GM12878 (cell line): ENCODE results near the gene SLC35A4. TPM values are rescaled to one million over a fixed set of nuclear protein-coding genes. Genes with fewer than 3 reads are reported as not detected.

Experiments used
- ATAC-seq: fragments of 200-7000 bp; cut with Tn5 transposase; 3 replicates; pipeline ENCODE4 v1.9.1; 2020; ENCODE audit warnings: mild to moderate bottlenecking, moderate library complexity
- BruUV-seq: library from RNA; stranded (reverse); fragments of 400-500 nt; replicated peaks from 2 replicates; lab custom pipeline; 2021; lab: Mats Ljungman, UMichigan
- CTCF ChIA-PET: fragments of 300-600 bp; sonication (Branson Sonifier 250); formaldehyde crosslinking; extraction: SDS; loops from one replicate; lab custom pipeline; 2021; ENCODE audit warnings: inconsistent platforms; lab: Yijun Ruan, JAX
- POLR2A ChIA-PET: fragments of 350-600 bp; formaldehyde crosslinking; extraction: SDS; loops from one replicate; lab custom pipeline; 2021; ENCODE audit warnings: inconsistent platforms; lab: Charles Lee
- RAD21 ChIA-PET: fragments of 300-600 bp; sonication (Branson Sonifier 250); formaldehyde crosslinking; loops from one replicate; lab custom pipeline; 2023; ENCODE audit warnings: antibody characterized with exemption; ENCODE audit not compliant: unreplicated experiment; lab: Charles Lee
- SMC1A ChIA-PET: fragments of 300-600 bp; sonication (Branson Sonifier 250); formaldehyde crosslinking; loops from one replicate; lab custom pipeline; 2023; ENCODE audit not compliant: unreplicated experiment, uncharacterized antibody; lab: Charles Lee
- DNase-seq: peaks from one replicate; pipeline ENCODE4 v3.0.0-alpha.2; 2011; ENCODE audit warnings: low read depth, low spot score
- FAIRE-seq: peaks from 3 replicates; lab custom pipeline; 2011; peaks lifted over from hg19 to GRCh38; lab: Jason Lieb, UNC
- H2AFZ ChIP-seq: 2 replicates; pipeline ENCODE4 v1.6.0; 2011; ENCODE audit warnings: low read depth, low read length, control low read depth; ENCODE audit not compliant: control insufficient read depth
- H3K27ac ChIP-seq: 2 replicates; pipeline ENCODE4 v1.5.1; 2011; ENCODE audit warnings: control low read depth; ENCODE audit not compliant: control insufficient read depth, insufficient read depth
- H3K27me3 ChIP-seq, 2 experiments: replicated peaks in 1 of 2; 2 replicates each; pipeline versions ENCODE4 v1.6.0 to v1.6.1; 2011; ENCODE audit warnings: low read length in 1 of 2; ENCODE audit not compliant: control insufficient read depth in 2 of 2, insufficient read depth in 2 of 2
- H3K36me3 ChIP-seq, 2 experiments: 2 replicates each; pipeline ENCODE4 v1.5.1; 2011; ENCODE audit warnings: low read length in 1 of 2; ENCODE audit not compliant: control insufficient read depth in 2 of 2, insufficient read depth in 2 of 2
- H3K4me1 ChIP-seq: 2 replicates; pipeline ENCODE4 v1.6.1; 2011; ENCODE audit warnings: mild to moderate bottlenecking, low read length, moderate library complexity, mixed read lengths; ENCODE audit not compliant: control insufficient read depth, insufficient read depth
- H3K4me2 ChIP-seq: 2 replicates; pipeline ENCODE4 v1.6.0; 2011; ENCODE audit warnings: control low read depth; ENCODE audit not compliant: control insufficient read depth, insufficient read depth
- H3K4me3 ChIP-seq: fragments of 200-600 bp; sonication (generic); 2 replicates; pipeline ENCODE4 v1.5.1; 2016
- H3K79me2 ChIP-seq: 2 replicates; pipeline ENCODE4 v1.6.0; 2011; ENCODE audit warnings: low read length; ENCODE audit not compliant: control insufficient read depth, insufficient read depth
- H3K9ac ChIP-seq: 2 replicates; pipeline ENCODE4 v1.8.0; 2011; ENCODE audit warnings: low read length, control low read depth, mixed read lengths; ENCODE audit not compliant: control insufficient read depth, insufficient read depth
- H3K9me3 ChIP-seq: replicated peaks from 3 replicates; pipeline ENCODE4 v1.5.1; 2011; ENCODE audit warnings: mild to moderate bottlenecking, low read length; ENCODE audit not compliant: control insufficient read depth, insufficient read depth
- H4K20me1 ChIP-seq: 2 replicates; pipeline ENCODE4 v1.6.0; 2011; ENCODE audit not compliant: control insufficient read depth, insufficient read depth
- ESRRA ChIP-seq: IDR thresholded peaks from 2 replicates; pipeline ENCODE4 v1.6.1; 2012; ENCODE audit warnings: mild to moderate bottlenecking, low read length, improper control_type of control experiment
- GABPA ChIP-seq: IDR thresholded peaks from 2 replicates; pipeline ENCODE4 v1.6.1; 2014; ENCODE audit warnings: antibody characterized with exemption, low read depth, mild to moderate bottlenecking, inconsistent platforms
- GATAD2B ChIP-seq: fragments of 450-650 bp; conservative IDR thresholded peaks from 2 replicates; pipeline ENCODE4 v1.6.1; 2017; ENCODE audit warnings: low read depth, mild to moderate bottlenecking, moderate library complexity
- IRF4 ChIP-seq: IDR thresholded peaks from 2 replicates; pipeline ENCODE4 v1.6.1; 2011; ENCODE audit warnings: low read depth, low read length
- MEF2A ChIP-seq: IDR thresholded peaks from 2 replicates; pipeline ENCODE4 v1.6.1; 2011; ENCODE audit warnings: low read depth, mild to moderate bottlenecking, low read length, moderate library complexity; ENCODE audit not compliant: insufficient read depth
- POLR2A ChIP-seq: IDR thresholded peaks from 2 replicates; pipeline ENCODE4 v1.6.1; 2011; ENCODE audit warnings: low read depth, mild to moderate bottlenecking, low read length
- POLR2AphosphoS5 ChIP-seq: IDR thresholded peaks from 2 replicates; pipeline ENCODE4 v1.6.1; 2011; ENCODE audit warnings: mild to moderate bottlenecking, low read length, inconsistent platforms
- SUZ12 ChIP-seq: fragments of 200-600 bp; sonication (generic); IDR thresholded peaks from one replicate; pipeline ENCODE4 v1.6.1; 2018; ENCODE audit warnings: antibody characterized with exemption, mild to moderate bottlenecking; ENCODE audit not compliant: unreplicated experiment
- TCF7 ChIP-seq: IDR thresholded peaks from 2 replicates; pipeline ENCODE4 v1.6.1; 2014; ENCODE audit warnings: antibody characterized with exemption, borderline replicate concordance
- ZNF274 ChIP-seq: IDR thresholded peaks from one replicate; pipeline ENCODE4 v1.8.0; 2011; ENCODE audit not compliant: insufficient read length, insufficient read depth
- ZNF622 ChIP-seq: fragments of 450-650 bp; IDR thresholded peaks from 2 replicates; pipeline ENCODE4 v1.6.1; 2017; ENCODE audit warnings: mild to moderate bottlenecking, inconsistent platforms
- ZSCAN29 ChIP-seq: fragments of 450-650 bp; IDR thresholded peaks from 2 replicates; pipeline ENCODE4 v1.6.1; 2017; ENCODE audit warnings: mild to moderate bottlenecking, moderate library complexity
- WGBS: methylation state at CpG from one replicate; pipeline ENCODE4 v1.1.6; 2016; ENCODE audit warnings: low lambda C conversion rate; ENCODE audit not compliant: insufficient replicate concordance, insufficient coverage; ENCODE audit errors: missing lambda C conversion rate; 5-methylcytosine and 5-hydroxymethylcytosine counted together
- in situ Hi-C: fragments of 300-500 bp; cut with MboI; formaldehyde crosslinking; loops from 9 replicates; pipeline ENCODE4 v1.14.3; 2018; ENCODE audit warnings: mixed read lengths
- intact Hi-C: fragments of 100-400 bp; cut with micrococcal nuclease; formaldehyde crosslinking; loops from one replicate; pipeline ENCODE4 v1.14.2; 2022; ENCODE audit not compliant: unreplicated experiment
- polyA plus RNA-seq, 11 experiments: library from polyadenylated mRNA; depleted of rRNA in 4 of 11; unstranded in 6 of 11; stranded (reverse) in 5 of 11; fragments of >200 nt; fragmentation: Nextera tagmentation in 4 of 11; fragmentation: Illumina TruSeq in 1 of 11; extraction: Ambion mirVana in 4 of 11; extraction: Trizol in 1 of 11; gene quantifications; 1 replicate in 1 of 11; 2 replicates in 10 of 11; pipeline versions ENCODE4 v1.2.1 to v1.2.3, GENCODE V29; 2011 to 2016; ENCODE audit warnings: inconsistent platforms in 2 of 11, missing spikeins in 2 of 11, low read depth in 1 of 11
- total RNA-seq, 4 experiments: library from RNA; depleted of rRNA in 3 of 4; stranded (reverse); fragments of >200 nt in 3 of 4; fragmentation: Illumina TruSeq in 1 of 4; extraction: Trizol in 1 of 4; gene quantifications; 2 replicates each; pipeline versions ENCODE4 v1.2.1 to v1.2.3, GENCODE V29; 2013 to 2021
- TF ChIP-seq, protein P1 (sequence below): IDR thresholded peaks from 2 replicates; pipeline ENCODE4 v1.6.1; 2012; ENCODE audit warnings: low read depth, low read length, improper control_type of control experiment
- TF ChIP-seq, protein P2 (sequence below): fragments of 450-650 bp; IDR thresholded peaks from 2 replicates; pipeline ENCODE4 v1.6.1; 2016; ENCODE audit warnings: mild to moderate bottlenecking
- TF ChIP-seq, protein P3 (sequence below): fragments of 150-350 bp; IDR thresholded peaks from 2 replicates; pipeline ENCODE4 v1.6.1; 2016; ENCODE audit warnings: low read depth, low read length
- TF ChIP-seq, protein P4 (sequence below): fragments of 450-650 bp; IDR thresholded peaks from 2 replicates; pipeline ENCODE4 v1.6.1; 2018; ENCODE audit warnings: borderline replicate concordance, mild to moderate bottlenecking; ENCODE audit not compliant: partially characterized antibody

The SLC35A4 gene
- total and polyA plus RNA-seq, 10 of the 15 experiments (the other 5 are each of a cell fraction or from before 2014, with no cell fraction given): 23.8 to 167 (median 114) TPM

DNA sequence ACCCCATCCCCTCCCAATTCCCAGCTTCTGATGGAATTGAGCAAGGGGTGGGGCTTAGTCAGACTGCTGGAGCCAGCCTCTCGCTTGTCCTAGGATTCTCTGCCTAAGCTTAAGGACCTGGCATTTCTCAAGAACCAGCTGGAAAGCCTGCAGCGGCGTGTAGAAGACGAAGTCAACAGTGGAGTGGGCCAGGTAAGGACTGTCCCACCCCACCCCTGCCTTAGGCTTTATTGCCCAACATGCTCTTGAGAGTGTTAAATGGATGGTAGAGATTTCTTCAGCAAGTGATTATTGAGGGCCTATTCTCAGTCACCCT, 1.1 kb downstream of the SLC35A4 start (continued):
- TF ChIP-seq, protein P1, sequence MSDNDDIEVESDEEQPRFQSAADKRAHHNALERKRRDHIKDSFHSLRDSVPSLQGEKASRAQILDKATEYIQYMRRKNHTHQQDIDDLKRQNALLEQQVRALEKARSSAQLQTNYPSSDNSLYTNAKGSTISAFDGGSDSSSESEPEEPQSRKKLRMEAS: no peak
- TF ChIP-seq POLR2AphosphoS5: no peak
- TF ChIP-seq, all 136 proteins: peak for 0

DNA sequence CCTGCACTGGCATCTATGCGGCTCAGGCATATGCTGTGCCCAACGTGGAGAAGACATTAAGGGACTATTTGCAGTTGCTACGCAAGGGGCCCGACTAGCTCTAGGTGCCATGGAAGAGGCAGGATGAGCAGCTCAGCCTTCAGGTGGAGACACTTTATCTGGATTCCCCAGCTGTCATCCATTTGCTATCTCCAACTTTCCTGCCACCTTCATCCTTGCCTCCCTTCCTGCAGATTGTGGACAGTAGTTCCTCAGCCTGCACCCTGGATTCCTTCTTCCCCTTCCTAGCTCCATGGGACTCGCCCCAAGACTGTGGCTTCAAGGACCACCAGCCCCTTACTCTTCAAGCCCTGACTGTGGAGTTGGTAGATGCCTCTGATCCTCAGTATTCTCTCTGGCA, 2.0 kb downstream of the SLC35A4 start:
- no TSS peak for BruUV-seq
- ChIA-PET CTCF (interaction anchor here (1.1 kb wide), 1 partner anchor 9 kb away, joined by 3 read pairs; no protein-coding TSS in a partner anchor), SMC1A (interaction anchor here (0.7 to 1.5 kb wide), 4 partner anchors 9 to 72 kb away, joined by 3 to 7 read pairs (median 4); partner anchors contain the start of genes EIF4EBP3 and SRA1), POLR2A (interaction anchor here (2.3 kb wide), 1 partner anchor 19 kb away, joined by 6 read pairs; the partner anchor contains the start of gene EIF4EBP3), RAD21 (interaction anchor here (0.8 kb wide), 1 partner anchor 9 kb away, joined by 3 read pairs; the partner anchor contains the start of gene SRA1)
- Histone ChIP-seq H3K4me2 (peak overlapping the region; percentile 95), H3K9ac (no peak overlapping the region), H3K27me3 (no peaks in the 10 kb centered on the region), H3K36me3 (peaks cover 6 to 8% of the 10 kb centered on the region in 2 experiments; a peak in 3 of 4 replicates), H3K27ac (no peak overlapping the region), H2AFZ (no peak overlapping the region), H3K4me1 (peaks cover 46% of the 10 kb centered on the region), H3K4me3 (peak overlapping the region; percentile 89; the same call in 1 of the 2 replicates), H4K20me1 (no peaks in the 10 kb centered on the region), H3K79me2 (peaks cover 45% of the 10 kb centered on the region), H3K9me3 (no peaks in the 10 kb centered on the region)
- FAIRE-seq: no peak
- in situ Hi-C loops (no loop called here), intact Hi-C loops (no loop called here)
- WGBS: 87% methylated on average over 5 of the region's 5 CpGs
- no peak for ATAC-seq
- DNase-seq: no peak
- TF ChIP-seq SUZ12 (no peak), ESRRA (no peak), IRF4 (no peak), MEF2A (no peak), GATAD2B (no peak), POLR2A (no peak), TCF7 (no peak), ZNF622 (no peak), ZSCAN29 (no peak), ZNF274 (no peak), GABPA (no peak)
- TF ChIP-seq, protein P2, sequence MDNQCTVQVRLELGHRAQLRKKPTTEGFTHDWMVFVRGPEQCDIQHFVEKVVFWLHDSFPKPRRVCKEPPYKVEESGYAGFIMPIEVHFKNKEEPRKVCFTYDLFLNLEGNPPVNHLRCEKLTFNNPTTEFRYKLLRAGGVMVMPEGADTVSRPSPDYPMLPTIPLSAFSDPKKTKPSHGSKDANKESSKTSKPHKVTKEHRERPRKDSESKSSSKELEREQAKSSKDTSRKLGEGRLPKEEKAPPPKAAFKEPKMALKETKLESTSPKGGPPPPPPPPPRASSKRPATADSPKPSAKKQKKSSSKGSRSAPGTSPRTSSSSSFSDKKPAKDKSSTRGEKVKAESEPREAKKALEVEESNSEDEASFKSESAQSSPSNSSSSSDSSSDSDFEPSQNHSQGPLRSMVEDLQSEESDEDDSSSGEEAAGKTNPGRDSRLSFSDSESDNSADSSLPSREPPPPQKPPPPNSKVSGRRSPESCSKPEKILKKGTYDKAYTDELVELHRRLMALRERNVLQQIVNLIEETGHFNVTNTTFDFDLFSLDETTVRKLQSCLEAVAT: no peak
- TF ChIP-seq, protein P1: no peak
- TF ChIP-seq, protein P3, sequence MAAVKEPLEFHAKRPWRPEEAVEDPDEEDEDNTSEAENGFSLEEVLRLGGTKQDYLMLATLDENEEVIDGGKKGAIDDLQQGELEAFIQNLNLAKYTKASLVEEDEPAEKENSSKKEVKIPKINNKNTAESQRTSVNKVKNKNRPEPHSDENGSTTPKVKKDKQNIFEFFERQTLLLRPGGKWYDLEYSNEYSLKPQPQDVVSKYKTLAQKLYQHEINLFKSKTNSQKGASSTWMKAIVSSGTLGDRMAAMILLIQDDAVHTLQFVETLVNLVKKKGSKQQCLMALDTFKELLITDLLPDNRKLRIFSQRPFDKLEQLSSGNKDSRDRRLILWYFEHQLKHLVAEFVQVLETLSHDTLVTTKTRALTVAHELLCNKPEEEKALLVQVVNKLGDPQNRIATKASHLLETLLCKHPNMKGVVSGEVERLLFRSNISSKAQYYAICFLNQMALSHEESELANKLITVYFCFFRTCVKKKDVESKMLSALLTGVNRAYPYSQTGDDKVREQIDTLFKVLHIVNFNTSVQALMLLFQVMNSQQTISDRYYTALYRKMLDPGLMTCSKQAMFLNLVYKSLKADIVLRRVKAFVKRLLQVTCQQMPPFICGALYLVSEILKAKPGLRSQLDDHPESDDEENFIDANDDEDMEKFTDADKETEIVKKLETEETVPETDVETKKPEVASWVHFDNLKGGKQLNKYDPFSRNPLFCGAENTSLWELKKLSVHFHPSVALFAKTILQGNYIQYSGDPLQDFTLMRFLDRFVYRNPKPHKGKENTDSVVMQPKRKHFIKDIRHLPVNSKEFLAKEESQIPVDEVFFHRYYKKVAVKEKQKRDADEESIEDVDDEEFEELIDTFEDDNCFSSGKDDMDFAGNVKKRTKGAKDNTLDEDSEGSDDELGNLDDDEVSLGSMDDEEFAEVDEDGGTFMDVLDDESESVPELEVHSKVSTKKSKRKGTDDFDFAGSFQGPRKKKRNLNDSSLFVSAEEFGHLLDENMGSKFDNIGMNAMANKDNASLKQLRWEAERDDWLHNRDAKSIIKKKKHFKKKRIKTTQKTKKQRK: no peak
- TF ChIP-seq, protein P4, sequence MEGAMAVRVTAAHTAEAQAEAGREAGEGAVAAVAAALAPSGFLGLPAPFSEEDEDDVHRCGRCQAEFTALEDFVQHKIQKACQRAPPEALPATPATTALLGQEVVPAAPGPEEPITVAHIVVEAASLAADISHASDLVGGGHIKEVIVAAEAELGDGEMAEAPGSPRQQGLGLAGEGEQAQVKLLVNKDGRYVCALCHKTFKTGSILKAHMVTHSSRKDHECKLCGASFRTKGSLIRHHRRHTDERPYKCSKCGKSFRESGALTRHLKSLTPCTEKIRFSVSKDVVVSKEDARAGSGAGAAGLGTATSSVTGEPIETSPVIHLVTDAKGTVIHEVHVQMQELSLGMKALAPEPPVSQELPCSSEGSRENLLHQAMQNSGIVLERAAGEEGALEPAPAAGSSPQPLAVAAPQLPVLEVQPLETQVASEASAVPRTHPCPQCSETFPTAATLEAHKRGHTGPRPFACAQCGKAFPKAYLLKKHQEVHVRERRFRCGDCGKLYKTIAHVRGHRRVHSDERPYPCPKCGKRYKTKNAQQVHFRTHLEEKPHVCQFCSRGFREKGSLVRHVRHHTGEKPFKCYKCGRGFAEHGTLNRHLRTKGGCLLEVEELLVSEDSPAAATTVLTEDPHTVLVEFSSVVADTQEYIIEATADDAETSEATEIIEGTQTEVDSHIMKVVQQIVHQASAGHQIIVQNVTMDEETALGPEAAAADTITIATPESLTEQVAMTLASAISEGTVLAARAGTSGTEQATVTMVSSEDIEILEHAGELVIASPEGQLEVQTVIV: no peak
